ENCODE data around the gene PRR14.
A peak's percentile ranks its signal among the peaks of the same experiment; 100 is the strongest.
"Not testable (repeated sequence)": the region's sequence is repeated elsewhere in the genome, so short reads cannot be mapped to it uniquely, and the experiment has no call there.

Gene PRR14

DNA sequence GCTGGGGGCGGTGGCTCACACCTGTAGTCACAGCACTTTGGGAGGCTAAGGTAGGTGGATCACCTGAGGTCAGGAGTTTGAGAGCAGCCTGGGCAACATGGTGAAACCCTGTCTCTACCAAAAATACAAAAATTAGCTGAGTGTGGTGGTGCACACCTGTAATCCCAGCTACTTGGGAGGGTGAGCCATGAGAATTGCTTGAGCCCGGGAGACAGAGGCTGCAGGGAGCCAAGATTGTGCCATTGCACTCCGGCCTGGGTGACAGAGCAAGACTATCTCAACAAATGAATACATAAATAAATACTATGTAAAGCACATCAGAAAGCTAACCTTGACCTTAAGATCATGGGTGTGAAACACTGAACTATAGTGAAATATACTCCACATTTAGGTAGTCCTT lies 45.9 kb downstream of the PRR14 start:
- not testable (repeated sequence) for DNase-seq

DNA sequence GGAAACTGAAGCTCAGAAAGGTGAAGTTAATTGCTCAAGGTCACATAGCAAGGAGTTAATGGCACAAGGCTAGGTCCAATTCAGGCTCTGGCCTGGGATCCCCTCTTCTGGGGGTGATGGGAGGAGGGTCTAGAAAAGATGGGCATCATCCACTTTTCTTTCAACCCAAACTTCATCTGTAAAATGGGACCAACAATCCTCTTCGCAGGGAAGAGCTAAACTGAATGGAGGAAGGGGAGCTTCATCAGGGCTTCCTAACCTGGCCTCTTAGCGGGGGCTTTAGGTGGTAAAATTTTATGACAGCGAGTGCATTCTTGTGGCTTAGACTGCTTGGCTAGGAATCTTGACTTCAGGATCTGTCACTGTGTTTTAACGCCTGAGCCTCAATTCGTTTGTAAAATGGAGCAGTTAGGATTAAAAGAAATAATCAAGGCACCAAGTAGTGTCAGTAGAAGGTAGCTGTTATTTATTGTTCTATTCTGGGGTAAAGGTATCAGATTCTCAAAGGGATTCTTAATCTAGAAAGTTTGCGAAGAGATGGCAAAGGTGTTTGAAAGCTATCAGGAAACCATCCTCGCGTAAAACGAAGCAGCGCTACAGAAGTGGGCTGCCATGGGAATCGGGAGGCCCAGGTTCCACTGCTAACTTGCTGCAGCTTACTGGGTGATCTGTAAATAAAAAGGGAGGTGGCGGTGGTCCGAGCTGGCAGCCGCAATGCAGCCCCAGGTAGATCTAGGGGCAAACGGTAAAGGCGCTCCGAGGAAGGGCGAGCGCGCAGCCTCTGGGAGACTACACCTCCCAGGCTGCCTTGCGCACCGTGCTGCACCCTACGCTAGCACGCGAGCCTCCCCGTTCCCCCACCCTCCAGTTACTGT lies 46.7 kb downstream of the PRR14 start:
- no peak for DNase-seq

DNA sequence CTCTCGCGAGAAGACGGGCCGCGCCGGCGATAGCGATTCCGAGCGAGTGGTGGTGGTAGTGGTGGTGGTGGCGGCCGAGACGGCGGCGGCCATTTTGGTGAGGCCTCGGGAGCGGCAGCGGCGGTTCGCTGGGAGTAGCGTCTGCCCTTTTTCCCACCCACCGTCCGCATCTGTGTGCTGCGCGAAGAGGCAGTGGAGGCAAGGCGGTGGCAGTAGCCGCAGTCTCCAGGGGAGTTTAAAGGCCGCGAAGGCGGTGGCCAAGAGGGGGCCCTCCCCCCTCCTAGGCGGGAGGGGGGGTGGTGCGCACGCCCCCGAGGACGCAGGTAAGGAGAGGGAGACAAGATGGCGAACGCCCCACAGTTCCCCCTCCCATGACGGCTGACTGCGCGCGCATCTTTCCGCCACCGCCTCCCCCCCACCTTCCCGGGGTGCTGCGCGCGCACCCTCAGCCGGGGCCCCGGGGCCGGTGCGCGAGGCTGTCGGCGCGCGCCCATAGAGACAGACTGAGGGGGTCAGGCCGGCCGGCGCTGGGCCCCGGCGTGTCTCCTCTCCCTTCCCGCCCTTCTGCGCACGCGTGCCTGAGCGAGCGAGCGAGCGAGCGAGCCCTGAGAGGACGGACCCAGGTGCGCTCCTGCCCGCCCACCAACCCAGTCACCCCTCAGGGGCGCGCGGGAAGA lies 47.5 kb downstream of the PRR14 start:
- DNase-seq: peak; percentile 99

DNA sequence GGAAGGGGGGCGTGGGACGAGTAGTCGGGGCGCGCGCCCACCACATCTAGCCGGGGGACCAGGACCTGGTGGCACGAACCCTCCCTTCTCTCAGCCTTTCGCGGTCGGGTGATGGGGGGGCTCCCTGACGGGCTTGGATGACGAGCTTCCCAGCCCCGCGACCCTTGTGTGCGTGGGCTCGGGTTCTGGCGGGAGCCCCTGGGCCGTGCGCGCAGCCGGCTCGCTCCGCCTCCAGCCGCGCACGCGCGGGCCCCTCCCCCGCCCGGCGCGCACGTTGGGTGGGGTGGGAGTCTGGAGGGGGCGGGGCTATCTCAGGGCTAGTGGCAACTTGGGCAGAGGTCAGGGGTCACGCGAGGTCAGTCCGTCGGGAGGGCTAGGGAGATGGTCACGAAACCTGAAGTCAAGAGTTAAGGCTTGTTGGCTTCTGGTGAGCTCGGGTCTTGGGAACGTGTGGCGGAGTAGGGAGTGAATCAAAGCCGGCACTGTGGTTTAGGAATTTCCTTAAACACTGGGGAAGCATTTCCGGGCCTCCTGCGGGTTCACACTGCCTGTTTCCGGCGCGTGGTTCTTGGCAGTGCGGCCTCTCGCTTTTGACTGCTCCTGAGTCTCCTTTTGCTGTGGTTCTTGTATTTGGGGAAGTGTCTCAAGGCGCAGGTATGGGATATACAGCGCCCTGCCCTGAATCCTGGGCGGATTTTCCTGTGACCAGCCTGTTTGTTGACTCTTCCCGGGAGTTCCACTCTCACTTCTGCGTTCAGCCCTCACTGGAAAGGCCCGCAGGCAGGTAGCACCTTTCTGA lies 48.3 kb downstream of the PRR14 start, which contains the start of gene SRCAP:
TSS of gene SRCAP (plus strand) at position 356 of the 799 bp plus-strand sequence. CDS start 1,654 bp downstream, outside the sequence.
- peak; percentile 88 for DNase-seq

DNA sequence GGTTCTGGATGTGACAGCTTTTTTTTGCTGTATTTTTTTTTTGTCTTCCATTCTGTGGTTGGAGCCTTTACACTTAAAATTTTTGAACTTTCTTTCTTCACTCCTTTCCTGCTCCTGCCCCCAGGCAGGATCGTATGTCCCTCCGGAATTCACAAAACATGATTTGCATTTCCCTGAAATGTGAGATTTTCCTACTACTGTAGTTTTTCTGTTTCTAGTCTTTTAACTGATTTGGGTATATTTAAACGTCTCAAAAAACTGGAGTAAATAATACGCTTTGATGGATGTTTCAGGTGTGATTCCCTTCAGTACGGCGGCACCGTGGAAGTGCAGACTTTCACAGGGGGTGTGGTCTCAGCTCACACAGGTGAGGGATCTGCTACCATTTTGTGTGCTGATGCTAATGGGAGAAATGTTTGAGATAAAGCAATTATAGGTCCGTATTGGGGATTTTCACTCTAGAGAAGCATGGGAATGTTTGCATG lies 48.9 kb downstream of the PRR14 start:
- DNase-seq: no peak

DNA sequence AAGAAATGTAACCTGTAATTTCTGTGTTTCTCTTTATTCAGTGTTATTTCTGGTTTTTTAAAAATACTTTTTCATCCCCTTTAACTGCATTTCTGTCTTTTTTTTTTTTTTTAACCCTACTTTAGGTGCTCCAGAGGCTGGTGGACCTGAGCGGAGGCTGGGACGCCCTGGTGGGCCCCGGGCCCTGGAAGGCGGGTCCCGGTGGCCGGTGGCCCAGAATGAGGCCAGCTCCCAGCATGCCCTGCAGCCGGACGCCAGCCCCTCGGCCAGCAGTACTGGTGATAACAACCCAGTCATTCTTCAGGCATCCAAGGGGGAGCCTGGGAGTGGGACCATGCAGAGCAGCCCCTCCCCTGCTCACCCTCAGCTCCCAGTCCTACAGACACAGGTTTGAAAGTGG lies 49.7 kb downstream of the PRR14 start:
- DNase-seq: no peak

DNA sequence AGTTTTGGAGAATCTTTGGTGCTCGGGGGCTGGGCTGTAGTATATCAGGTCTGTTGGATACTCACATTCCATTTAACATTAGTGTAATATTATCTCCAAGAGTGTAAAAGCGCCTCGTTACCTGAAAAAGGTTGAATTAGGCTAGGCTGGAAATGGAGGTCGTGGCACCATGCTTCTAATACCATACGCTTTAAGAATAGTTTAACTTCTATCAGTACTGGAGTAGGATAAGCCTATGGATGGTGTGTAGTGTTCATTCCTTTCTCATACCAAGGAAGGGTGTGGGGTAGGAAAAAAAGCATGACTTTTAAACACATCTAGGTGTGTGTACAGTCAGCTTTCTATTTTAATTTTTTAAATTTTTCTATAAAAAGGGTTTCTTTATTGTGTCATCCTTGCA lies 50.2 kb downstream of the PRR14 start:
- DNase-seq: no peak

DNA sequence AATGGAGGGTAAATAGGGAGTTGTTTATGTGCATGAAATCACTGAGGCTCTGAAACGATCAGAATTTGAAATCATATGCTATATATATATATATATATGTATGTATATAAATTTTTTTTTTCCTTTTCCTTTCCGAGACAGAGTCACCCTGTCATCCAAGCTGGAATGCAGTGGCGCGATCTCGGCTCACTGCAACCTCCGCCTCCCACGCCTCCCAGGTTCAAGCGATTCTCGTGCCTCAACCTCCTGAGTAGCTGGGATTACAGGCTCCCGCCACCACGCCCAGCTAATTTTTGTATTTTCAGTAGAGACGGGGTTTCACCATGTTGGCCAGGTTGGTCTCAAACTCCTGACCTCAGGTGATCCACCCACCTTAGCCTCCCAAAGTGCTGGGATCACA lies 52.3 kb downstream of the PRR14 start:
- not testable (repeated sequence) for DNase-seq

DNA sequence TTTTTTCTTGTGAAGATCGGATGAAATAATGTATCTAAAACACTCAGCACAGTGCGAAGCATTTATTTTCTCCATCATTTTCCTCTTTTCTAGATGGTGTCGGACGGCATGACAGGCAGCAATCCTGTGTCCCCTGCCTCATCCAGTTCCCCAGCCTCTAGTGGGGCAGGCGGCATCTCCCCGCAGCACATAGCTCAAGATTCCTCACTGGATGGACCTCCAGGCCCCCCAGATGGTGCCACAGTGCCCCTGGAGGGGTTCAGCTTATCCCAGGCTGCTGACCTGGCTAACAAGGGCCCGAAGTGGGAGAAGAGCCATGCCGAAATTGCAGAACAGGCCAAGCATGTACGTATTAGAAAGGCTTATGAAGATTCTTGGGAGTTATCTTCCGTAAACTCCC lies 53.2 kb downstream of the PRR14 start:
- no peak for DNase-seq
